ENCODE measurements around the gene MLC1.

MLC1 gene

GRCh38 chr22:50061141-50061823 lies 23.9 kb downstream of the MLC1 start:
- H3K4me1 ChIP-seq (ENCODE audit: low read depth, poor library complexity, severe bottlenecking): no peaks in the 10 kb centered on the region
- H4K20me1 ChIP-seq (ENCODE audit: insufficient read depth): no peaks in the 10 kb centered on the region
- H2AFZ ChIP-seq (ENCODE audit: low read depth): no peak overlapping the region
- no peaks in the 10 kb centered on the region for H3K27me3 ChIP-seq (ENCODE audit: insufficient read depth, low read depth)
- no peak overlapping the region for H3K4me2 ChIP-seq
- no peak overlapping the region for H3K9ac ChIP-seq
- H3K79me2 ChIP-seq (ENCODE audit: insufficient read depth, low read depth): no peaks in the 10 kb centered on the region
- H3K36me3 ChIP-seq (ENCODE audit: insufficient read depth): no peaks in the 10 kb centered on the region
- no peak overlapping the region for H3K27ac ChIP-seq
- no peak overlapping the region for H3K4me3 ChIP-seq (IDR thresholded peaks at IDR 0.05; ENCODE audit: insufficient read depth, low read depth, low read length)
- no peak for TF ChIP-seq CTCF (conservative IDR thresholded peaks at IDR 0.05; ENCODE audit: low read depth, low read length)

GRCh38 chr22:50060441-50061140 lies 24.6 kb downstream of the MLC1 start:
- no peak for TF ChIP-seq CTCF (conservative IDR thresholded peaks at IDR 0.05; ENCODE audit: low read depth, low read length)
- Histone ChIP-seq H3K4me1 (ENCODE audit: low read depth, poor library complexity, severe bottlenecking) (no peaks in the 10 kb centered on the region), H3K36me3 (ENCODE audit: insufficient read depth) (no peaks in the 10 kb centered on the region), H3K4me2 (no peak overlapping the region), H3K4me3 (IDR thresholded peaks at IDR 0.05; ENCODE audit: insufficient read depth, low read depth, low read length) (no peak overlapping the region), H3K79me2 (ENCODE audit: insufficient read depth, low read depth) (no peaks in the 10 kb centered on the region), H2AFZ (ENCODE audit: low read depth) (no peak overlapping the region), H4K20me1 (ENCODE audit: insufficient read depth) (no peaks in the 10 kb centered on the region), H3K27me3 (ENCODE audit: insufficient read depth, low read depth) (no peaks in the 10 kb centered on the region), H3K27ac (no peak overlapping the region), H3K9ac (no peak overlapping the region)

- Histone ChIP-seq H3K79me2 (ENCODE audit: insufficient read depth, low read depth) (no peaks in the 10 kb centered on the region), H3K36me3 (ENCODE audit: insufficient read depth) (no peaks in the 10 kb centered on the region), H4K20me1 (ENCODE audit: insufficient read depth) (no peaks in the 10 kb centered on the region), H3K4me1 (ENCODE audit: low read depth, poor library complexity, severe bottlenecking) (no peaks in the 10 kb centered on the region), H3K27ac (no peak overlapping the region), H3K4me3 (IDR thresholded peaks at IDR 0.05; ENCODE audit: insufficient read depth, low read depth, low read length) (no peak overlapping the region), H3K27me3 (ENCODE audit: insufficient read depth, low read depth) (no peaks in the 10 kb centered on the region), H3K9ac (no peak overlapping the region), H3K4me2 (no peak overlapping the region), H2AFZ (ENCODE audit: low read depth) (no peak overlapping the region)
- no peak for TF ChIP-seq CTCF (conservative IDR thresholded peaks at IDR 0.05; ENCODE audit: low read depth, low read length)
Observed at GRCh38 chr22:50059881-50060262, 25.4 kb downstream of the MLC1 start.

- H3K27ac ChIP-seq: no peak overlapping the region
- H3K4me2 ChIP-seq: peak overlapping the region; percentile 33; the same call in 1 of the 2 replicates
- no peaks in the 10 kb centered on the region for H3K4me1 ChIP-seq (ENCODE audit: low read depth, poor library complexity, severe bottlenecking)
- no peak overlapping the region; the same call in 1 of the 2 replicates for H3K9ac ChIP-seq
- no peaks in the 10 kb centered on the region for H3K79me2 ChIP-seq (ENCODE audit: insufficient read depth, low read depth)
- TF ChIP-seq CTCF (conservative IDR thresholded peaks at IDR 0.05; ENCODE audit: low read depth, low read length): no peak
- no peaks in the 10 kb centered on the region for H3K36me3 ChIP-seq (ENCODE audit: insufficient read depth)
- H4K20me1 ChIP-seq (ENCODE audit: insufficient read depth): no peaks in the 10 kb centered on the region
- H3K4me3 ChIP-seq (IDR thresholded peaks at IDR 0.05; ENCODE audit: insufficient read depth, low read depth, low read length): no peak overlapping the region
- H3K27me3 ChIP-seq (ENCODE audit: insufficient read depth, low read depth): no peaks in the 10 kb centered on the region
- H2AFZ ChIP-seq (ENCODE audit: low read depth): peak overlapping the region; percentile 44; the same call in 1 of the 2 replicates
Observed at GRCh38 chr22:50058906-50059880, 26.0 kb downstream of the MLC1 start.
